ENCODE data around the gene GAL3ST2.
"Not testable (repeated sequence)": the region's sequence is repeated elsewhere in the genome, so short reads cannot be mapped to it uniquely, and the experiment has no call there.

The GAL3ST2 gene

GRCh38 chr2:241751152-241751551 is 25.5 kb upstream of the GAL3ST2 start:
- Histone ChIP-seq H3K36me3 (ENCODE audit: control insufficient read depth, insufficient read depth, low read length) (no peaks in the 10 kb centered on the region), H3K27me3 (ENCODE audit: control insufficient read depth, insufficient read depth, low read length) (no peaks in the 10 kb centered on the region), H3K4me1 (ENCODE audit: control insufficient read depth, insufficient read depth, low read length) (no peaks in the 10 kb centered on the region), H3K9ac (ENCODE audit: low read length) (no peak overlapping the region), H3K9me3 (ENCODE audit: control insufficient read depth, low read length) (no peaks in the 10 kb centered on the region), H3K4me3 (ENCODE audit: low read length) (no peak overlapping the region)

- no peaks in the 10 kb centered on the region for H3K9me3 ChIP-seq (ENCODE audit: control insufficient read depth, low read length)
- H3K36me3 ChIP-seq (ENCODE audit: control insufficient read depth, insufficient read depth, low read length): no peaks in the 10 kb centered on the region
- H3K27me3 ChIP-seq (ENCODE audit: control insufficient read depth, insufficient read depth, low read length): no peaks in the 10 kb centered on the region
- no peak overlapping the region for H3K4me3 ChIP-seq (ENCODE audit: low read length)
- H3K9ac ChIP-seq (ENCODE audit: low read length): no peak overlapping the region
- no peaks in the 10 kb centered on the region for H3K4me1 ChIP-seq (ENCODE audit: control insufficient read depth, insufficient read depth, low read length)
Observed at GRCh38 chr2:241751776-241752175, 24.8 kb upstream of the GAL3ST2 start.

- H3K9ac ChIP-seq (ENCODE audit: low read length): no peak overlapping the region
- no peak overlapping the region for H3K4me3 ChIP-seq (ENCODE audit: low read length)
- H3K4me1 ChIP-seq (ENCODE audit: control insufficient read depth, insufficient read depth, low read length): no peaks in the 10 kb centered on the region
- no peaks in the 10 kb centered on the region for H3K36me3 ChIP-seq (ENCODE audit: control insufficient read depth, insufficient read depth, low read length)
- H3K27me3 ChIP-seq (ENCODE audit: control insufficient read depth, insufficient read depth, low read length): no peaks in the 10 kb centered on the region
- no peaks in the 10 kb centered on the region for H3K9me3 ChIP-seq (ENCODE audit: control insufficient read depth, low read length)
Observed at GRCh38 chr2:241752253-241752652, 24.4 kb upstream of the GAL3ST2 start.

GRCh38 chr2:241752689-241753276 is 23.8 kb upstream of the GAL3ST2 start:
- Histone ChIP-seq H3K9me3 (ENCODE audit: control insufficient read depth, low read length) (no peaks in the 10 kb centered on the region), H3K4me3 (ENCODE audit: low read length) (no peak overlapping the region), H3K36me3 (ENCODE audit: control insufficient read depth, insufficient read depth, low read length) (no peaks in the 10 kb centered on the region), H3K27me3 (ENCODE audit: control insufficient read depth, insufficient read depth, low read length) (no peaks in the 10 kb centered on the region), H3K9ac (ENCODE audit: low read length) (no peak overlapping the region), H3K4me1 (ENCODE audit: control insufficient read depth, insufficient read depth, low read length) (no peaks in the 10 kb centered on the region)

GRCh38 chr2:241753493-241753892 is 23.1 kb upstream of the GAL3ST2 start:
- H3K4me3 ChIP-seq (ENCODE audit: low read length): no peak overlapping the region
- H3K4me1 ChIP-seq (ENCODE audit: control insufficient read depth, insufficient read depth, low read length): no peaks in the 10 kb centered on the region
- H3K27me3 ChIP-seq (ENCODE audit: control insufficient read depth, insufficient read depth, low read length): no peaks in the 10 kb centered on the region
- H3K9me3 ChIP-seq (ENCODE audit: control insufficient read depth, low read length): no peaks in the 10 kb centered on the region
- H3K36me3 ChIP-seq (ENCODE audit: control insufficient read depth, insufficient read depth, low read length): no peaks in the 10 kb centered on the region
- no peak overlapping the region for H3K9ac ChIP-seq (ENCODE audit: low read length)

GRCh38 chr2:241754042-241754441 is 22.6 kb upstream of the GAL3ST2 start:
- H3K4me1 ChIP-seq (ENCODE audit: control insufficient read depth, insufficient read depth, low read length): no peaks in the 10 kb centered on the region
- H3K9me3 ChIP-seq (ENCODE audit: control insufficient read depth, low read length): no peaks in the 10 kb centered on the region
- H3K9ac ChIP-seq (ENCODE audit: low read length): no peak overlapping the region
- H3K36me3 ChIP-seq (ENCODE audit: control insufficient read depth, insufficient read depth, low read length): no peaks in the 10 kb centered on the region
- no peak overlapping the region for H3K4me3 ChIP-seq (ENCODE audit: low read length)
- H3K27me3 ChIP-seq (ENCODE audit: control insufficient read depth, insufficient read depth, low read length): no peaks in the 10 kb centered on the region

- Histone ChIP-seq H3K27me3 (ENCODE audit: control insufficient read depth, insufficient read depth, low read length) (no peaks in the 10 kb centered on the region), H3K9me3 (ENCODE audit: control insufficient read depth, low read length) (no peaks in the 10 kb centered on the region), H3K4me1 (ENCODE audit: control insufficient read depth, insufficient read depth, low read length) (no peaks in the 10 kb centered on the region), H3K36me3 (ENCODE audit: control insufficient read depth, insufficient read depth, low read length) (no peaks in the 10 kb centered on the region), H3K9ac (ENCODE audit: low read length) (no peak overlapping the region), H3K4me3 (ENCODE audit: low read length) (no peak overlapping the region)
Observed at GRCh38 chr2:241755166-241755565, 21.5 kb upstream of the GAL3ST2 start.

GRCh38 chr2:241755777-241756176 is 20.8 kb upstream of the GAL3ST2 start:
- Histone ChIP-seq H3K9me3 (ENCODE audit: control insufficient read depth, low read length) (peaks cover 4% of the 10 kb centered on the region), H3K9ac (ENCODE audit: low read length) (no peak overlapping the region), H3K27me3 (ENCODE audit: control insufficient read depth, insufficient read depth, low read length) (no peaks in the 10 kb centered on the region), H3K36me3 (ENCODE audit: control insufficient read depth, insufficient read depth, low read length) (no peaks in the 10 kb centered on the region), H3K4me3 (ENCODE audit: low read length) (no peak overlapping the region), H3K4me1 (ENCODE audit: control insufficient read depth, insufficient read depth, low read length) (no peaks in the 10 kb centered on the region)

- H3K36me3 ChIP-seq (ENCODE audit: control insufficient read depth, insufficient read depth, low read length): no peaks in the 10 kb centered on the region
- no peaks in the 10 kb centered on the region for H3K4me1 ChIP-seq (ENCODE audit: control insufficient read depth, insufficient read depth, low read length)
- no peak overlapping the region for H3K4me3 ChIP-seq (ENCODE audit: low read length)
- H3K9me3 ChIP-seq (ENCODE audit: control insufficient read depth, low read length): peaks cover 4% of the 10 kb centered on the region
- no peaks in the 10 kb centered on the region for H3K27me3 ChIP-seq (ENCODE audit: control insufficient read depth, insufficient read depth, low read length)
- no peak overlapping the region for H3K9ac ChIP-seq (ENCODE audit: low read length)
Observed at GRCh38 chr2:241759067-241759807, 17.4 kb upstream of the GAL3ST2 start.

- H3K4me1 ChIP-seq (ENCODE audit: control insufficient read depth, insufficient read depth, low read length); H3K27me3 ChIP-seq (ENCODE audit: control insufficient read depth, insufficient read depth, low read length); H3K9me3 ChIP-seq (ENCODE audit: control insufficient read depth, low read length); H3K36me3 ChIP-seq (ENCODE audit: control insufficient read depth, insufficient read depth, low read length); H3K4me3 ChIP-seq (ENCODE audit: low read length); H3K9ac ChIP-seq (ENCODE audit: low read length): not testable (repeated sequence)
Observed at GRCh38 chr2:241759893-241760292, 16.7 kb upstream of the GAL3ST2 start.

- no peaks in the 10 kb centered on the region for H3K4me1 ChIP-seq (ENCODE audit: control insufficient read depth, insufficient read depth, low read length)
- no peaks in the 10 kb centered on the region for H3K36me3 ChIP-seq (ENCODE audit: control insufficient read depth, insufficient read depth, low read length)
- peaks cover 4% of the 10 kb centered on the region for H3K9me3 ChIP-seq (ENCODE audit: control insufficient read depth, low read length)
- H3K9ac ChIP-seq (ENCODE audit: low read length): no peak overlapping the region
- no peaks in the 10 kb centered on the region for H3K27me3 ChIP-seq (ENCODE audit: control insufficient read depth, insufficient read depth, low read length)
- no peak overlapping the region for H3K4me3 ChIP-seq (ENCODE audit: low read length)
Observed at GRCh38 chr2:241760301-241760771, 16.3 kb upstream of the GAL3ST2 start.

- Histone ChIP-seq H3K4me3 (ENCODE audit: low read length) (no peak overlapping the region), H3K9ac (ENCODE audit: low read length) (no peak overlapping the region), H3K27me3 (ENCODE audit: control insufficient read depth, insufficient read depth, low read length) (no peaks in the 10 kb centered on the region), H3K9me3 (ENCODE audit: control insufficient read depth, low read length) (peaks cover 4% of the 10 kb centered on the region), H3K36me3 (ENCODE audit: control insufficient read depth, insufficient read depth, low read length) (no peaks in the 10 kb centered on the region), H3K4me1 (ENCODE audit: control insufficient read depth, insufficient read depth, low read length) (no peaks in the 10 kb centered on the region)
Observed at GRCh38 chr2:241762321-241762932, 14.2 kb upstream of the GAL3ST2 start.

Data from mucosa of stomach (tissue), 1 donor.